HepG2 (cell line): Measurements from ENCODE around the gene CHN1. TPM values are rescaled to one million over a fixed set of nuclear protein-coding genes. Genes with fewer than 3 reads are reported as not detected.

Experiments
- ATAC-seq: fragments of 200-7000 bp; cut with Tn5 transposase; 3 replicates; pipeline ENCODE4 v1.9.1; 2020; ENCODE audit warnings: mild to moderate bottlenecking, moderate library complexity
- BruUV-seq: library from RNA; stranded (reverse); fragments of 400-500 nt; replicated peaks from 2 replicates; lab custom pipeline; 2021; lab: Mats Ljungman, UMichigan
- CTCF ChIA-PET: fragments of 300-600 bp; formaldehyde crosslinking; extraction: SDS; loops from one replicate; lab custom pipeline; 2021; ENCODE audit warnings: low total read pairs, inconsistent platforms, low intra/inter-chr PET ratio; lab: Yijun Ruan, JAX
- POLR2A ChIA-PET: fragments of 350-600 bp; sonication (Branson Sonifier 250); formaldehyde crosslinking; loops from one replicate; lab custom pipeline; 2020; ENCODE audit warnings: antibody characterized with exemption, inconsistent platforms; lab: Yijun Ruan, JAX
- DNase-seq: peaks from one replicate; pipeline ENCODE4 v3.0.0-alpha.2; 2015; ENCODE audit warnings: low spot score
- FAIRE-seq: peaks from 3 replicates; lab custom pipeline; 2011; peaks lifted over from hg19 to GRCh38; lab: Jason Lieb, UNC
- H2AFZ ChIP-seq: one replicate; pipeline ENCODE4 v1.6.1; 2011; ENCODE audit warnings: low read length, inconsistent platforms
- H3K27ac ChIP-seq: fragments of 300-600 bp; 3 replicates; pipeline ENCODE4 v1.8.0; 2011; ENCODE audit warnings: mixed run types, mild to moderate bottlenecking, mixed read lengths, low read length, inconsistent platforms; ENCODE audit not compliant: insufficient read depth; ENCODE audit errors: extremely low read length
- H3K27me3 ChIP-seq, 2 experiments: fragments of 200-600 bp in 1 of 2; 2 replicates in 1 of 2; 3 replicates in 1 of 2; pipeline versions ENCODE4 v1.6.0 to v1.8.0; 2011; ENCODE audit warnings: low read length in 2 of 2, mild to moderate bottlenecking in 2 of 2, moderate library complexity in 2 of 2, inconsistent platforms in 1 of 2; ENCODE audit not compliant: insufficient read depth in 2 of 2, control insufficient read depth in 1 of 2
- H3K36me3 ChIP-seq, 2 experiments: fragments of 200-600 bp in 1 of 2; replicated peaks in 1 of 2; 2 replicates in 1 of 2; 3 replicates in 1 of 2; pipeline versions ENCODE4 v1.5.1 to v1.8.0; 2011; ENCODE audit warnings: low read length in 2 of 2, inconsistent platforms in 1 of 2; ENCODE audit not compliant: insufficient read depth in 2 of 2, control insufficient read depth in 1 of 2
- H3K4me1 ChIP-seq: 2 replicates; pipeline ENCODE4 v1.5.1; 2012; ENCODE audit warnings: low read length, inconsistent platforms; ENCODE audit not compliant: insufficient read depth
- H3K4me2 ChIP-seq: 2 replicates; pipeline ENCODE4 v1.6.0; 2011; ENCODE audit warnings: low read depth, low read length, inconsistent platforms
- H3K4me3 ChIP-seq, 3 experiments: fragments of 200-600 bp in 1 of 3; sonication (generic), shearing (Covaris generic) in 1 of 3; replicated peaks in 1 of 3; 2 replicates each; pipeline ENCODE4 v1.5.1; 2011 to 2016; ENCODE audit warnings: low read length in 3 of 3, inconsistent platforms in 2 of 3, low read depth in 2 of 3, mild to moderate bottlenecking in 2 of 3, control low read depth in 1 of 3, mixed read lengths in 1 of 3; ENCODE audit not compliant: insufficient read depth in 1 of 3
- H3K79me2 ChIP-seq: one replicate; pipeline ENCODE4 v1.6.1; 2011; ENCODE audit warnings: low read length, inconsistent platforms; ENCODE audit not compliant: insufficient read depth
- H3K9ac ChIP-seq: 2 replicates; pipeline ENCODE4 v1.6.0; 2011; ENCODE audit warnings: mild to moderate bottlenecking, low read depth, low read length, inconsistent platforms; ENCODE audit not compliant: insufficient read depth
- H3K9me3 ChIP-seq: 2 replicates; pipeline ENCODE4 v1.5.1; 2012; ENCODE audit warnings: mild to moderate bottlenecking, low read length
- H4K20me1 ChIP-seq: 2 replicates; pipeline ENCODE4 v1.6.0; 2011; ENCODE audit warnings: inconsistent platforms, mild to moderate bottlenecking, low read length, moderate library complexity; ENCODE audit not compliant: insufficient read depth
- ATF3 ChIP-seq: sonication (generic); formaldehyde crosslinking; IDR thresholded peaks from 2 replicates; pipeline ENCODE4 v1.4.0; 2020; ENCODE audit warnings: missing genetic modification reagents
- ERF ChIP-seq: IDR thresholded peaks from 2 replicates; pipeline ENCODE4 v1.6.1; 2018; ENCODE audit warnings: missing biosample characterization, missing genetic modification reagents
- GPBP1L1 ChIP-seq: sonication (generic); formaldehyde crosslinking; IDR thresholded peaks from 2 replicates; pipeline ENCODE4 v1.5.0; 2020; ENCODE audit warnings: mild to moderate bottlenecking, missing genetic modification reagents
- HNRNPK ChIP-seq: fragments of 200-400 bp; formaldehyde crosslinking; IDR thresholded peaks from 2 replicates; pipeline ENCODE4 v1.6.1; 2018; ENCODE audit warnings: low read length, low read depth, moderate library complexity, mild to moderate bottlenecking; ENCODE audit not compliant: poor library complexity, severe bottlenecking
- PATZ1 ChIP-seq: sonication (generic); formaldehyde crosslinking; IDR thresholded peaks from 2 replicates; pipeline ENCODE4 v1.4.0; 2020; ENCODE audit warnings: missing genetic modification reagents
- RBM39 ChIP-seq: fragments of 200-400 bp; formaldehyde crosslinking; IDR thresholded peaks from one replicate; pipeline ENCODE4 v1.6.1; 2018; ENCODE audit warnings: antibody characterized with exemption, mild to moderate bottlenecking, low read depth, low read length; ENCODE audit not compliant: poor library complexity, severe bottlenecking
- REXO4 ChIP-seq: sonication (generic); formaldehyde crosslinking; IDR thresholded peaks from 2 replicates; pipeline ENCODE4 v1.8.0; 2022; ENCODE audit warnings: missing genetic modification reagents, mild to moderate bottlenecking, borderline replicate concordance
- SMAD1 ChIP-seq: sonication (generic); formaldehyde crosslinking; IDR thresholded peaks from 2 replicates; pipeline ENCODE4 v1.4.0; 2020; ENCODE audit warnings: missing genetic modification reagents, low read depth, mild to moderate bottlenecking, borderline replicate concordance
- TSC22D2 ChIP-seq: sonication (generic); formaldehyde crosslinking; IDR thresholded peaks from 2 replicates; pipeline ENCODE4 v1.5.1; 2020; ENCODE audit warnings: missing genetic modification reagents, mild to moderate bottlenecking, borderline replicate concordance
- ZFP91 ChIP-seq: sonication (generic); formaldehyde crosslinking; IDR thresholded peaks from 2 replicates; pipeline ENCODE4 v1.9.0; 2022; ENCODE audit warnings: missing genetic modification reagents, mild to moderate bottlenecking, borderline replicate concordance
- ZMAT5 ChIP-seq: sonication (generic); formaldehyde crosslinking; IDR thresholded peaks from 2 replicates; pipeline ENCODE4 v1.5.0; 2020; ENCODE audit warnings: mild to moderate bottlenecking, low read depth, missing genetic modification reagents, borderline replicate concordance
- ZNF607 ChIP-seq: sonication (generic); formaldehyde crosslinking; IDR thresholded peaks from 2 replicates; pipeline ENCODE4 v1.5.1; 2020; ENCODE audit warnings: missing genetic modification reagents, mild to moderate bottlenecking, borderline replicate concordance
- ZXDC ChIP-seq: sonication (generic); formaldehyde crosslinking; IDR thresholded peaks from 2 replicates; pipeline ENCODE4 v1.5.0; 2020; ENCODE audit warnings: mild to moderate bottlenecking, missing genetic modification reagents
- WGBS: methylation state at CpG from one replicate; pipeline ENCODE4 v1.1.6; 2017; ENCODE audit warnings: low lambda C conversion rate; 5-methylcytosine and 5-hydroxymethylcytosine counted together
- in situ Hi-C: cut with HindIII; loops from 2 replicates; pipeline ENCODE4 v1.10.0; 2017; ENCODE audit warnings: low pct_unique_long_range_greater_than_20kb; ENCODE audit not compliant: extremely low pct_ligation_motif_present
- intact Hi-C: fragments of 100-400 bp; cut with micrococcal nuclease; formaldehyde crosslinking; loops from one replicate; pipeline ENCODE4 v1.10.0; 2022; ENCODE audit not compliant: unreplicated experiment
- polyA plus RNA-seq, 8 experiments: library from polyadenylated mRNA; depleted of rRNA in 3 of 8; stranded (reverse) in 7 of 8; unstranded in 1 of 8; fragments of >200 nt; fragmentation: Illumina TruSeq in 4 of 8; extraction: Trizol in 4 of 8; gene quantifications; 2 replicates each; pipeline versions ENCODE4 v1.2.1 to v1.2.3, GENCODE V29; 2011 to 2016; ENCODE audit warnings: low read depth in 4 of 8, missing spikeins in 1 of 8, mixed read lengths in 1 of 8; ENCODE audit not compliant: insufficient read depth in 1 of 8
- total RNA-seq, 5 experiments: library from RNA; depleted of rRNA; stranded (reverse); fragments of >200 nt; fragmentation: Illumina TruSeq; extraction: Trizol; gene quantifications; 2 replicates each; pipeline ENCODE4 v1.2.3, GENCODE V29; 2016; ENCODE audit warnings: low read depth in 1 of 5

The CHN1 gene
- total and polyA plus RNA-seq, 2 of the 13 experiments (the other 11 are each of a cell fraction or from before 2014, with no cell fraction given), result 2.8 to 3.5 TPM

GRCh38 chr2:174841936-174842335, 163.2 kb downstream of the CHN1 start (continued):
- no peak for TF ChIP-seq ZFP91
- no peak for TF ChIP-seq ERF (CRISPR knock-in tag)
- no peak for TF ChIP-seq REXO4 (CRISPR knock-in tag)
- TF ChIP-seq ATF3 (CRISPR knock-in tag), result no peak

- H3K79me2 ChIP-seq, result no peaks in the 10 kb centered on the region
- H3K4me3 ChIP-seq, result no peak overlapping the region
- POLR2A ChIA-PET, result no interaction called here
- H2AFZ ChIP-seq, result no peak overlapping the region
- H3K27ac ChIP-seq, result no peak overlapping the region
- FAIRE-seq (no peak), DNase-seq (no peak), ATAC-seq (no peak)
- WGBS, result 11% methylated on average over 2 of the region's 2 CpGs
- CTCF ChIA-PET, result no interaction called here
- H3K9ac ChIP-seq, result no peak overlapping the region
- no peaks in the 10 kb centered on the region for H3K4me1 ChIP-seq
- intact Hi-C loops, result no loop called here
- in situ Hi-C loops, result no loop called here
- peaks cover 0 to 4% of the 10 kb centered on the region in 2 experiments; a peak in 1 of 5 replicates for H3K27me3 ChIP-seq
- H3K9me3 ChIP-seq, result no peaks in the 10 kb centered on the region
- H3K4me2 ChIP-seq, result no peak overlapping the region
- no peaks in the 10 kb centered on the region for H4K20me1 ChIP-seq
- no TSS peak for BruUV-seq
- no peaks in the 10 kb centered on the region for H3K36me3 ChIP-seq
- no peak for TF ChIP-seq ZMAT5 (CRISPR knock-in tag)
- no peak for TF ChIP-seq PATZ1
- no peak for TF ChIP-seq TSC22D2 (CRISPR knock-in tag)
- no peak for TF ChIP-seq ZNF607
- TF ChIP-seq ZXDC (CRISPR knock-in tag), result no peak
- TF ChIP-seq ATF3 (CRISPR knock-in tag), result no peak
- no peak for TF ChIP-seq GPBP1L1 (CRISPR knock-in tag)
- no peak for TF ChIP-seq HNRNPK
- no peak for TF ChIP-seq RBM39
- no peak for TF ChIP-seq SMAD1 (CRISPR knock-in tag)
Measured at GRCh38 chr2:174841350-174841749, 163.8 kb downstream of the CHN1 start.
